ENCODE data around the gene KRT3. TPM values are rescaled to one million over a fixed set of nuclear protein-coding genes. Genes with fewer than 3 reads are reported as not detected.

KRT3 gene
- total and polyA plus RNA-seq, 10 of the 15 experiments (the other 5 are each of a cell fraction or from before 2014, with no cell fraction given) = not detected

GRCh38 chr12:52757449-52758176, 38.3 kb downstream of the KRT3 start:
- RAD21 ChIA-PET (ENCODE audit: unreplicated experiment) = no interaction called here
- H3K27ac ChIP-seq (ENCODE audit: control insufficient read depth, insufficient read depth) = no peak overlapping the region
- CTCF ChIA-PET = interaction anchor here (0.6 kb wide), 1 partner anchor 176 kb away, joined by 3 read pairs; no protein-coding TSS in a partner anchor
- no peaks in the 10 kb centered on the region for H3K79me2 ChIP-seq (ENCODE audit: control insufficient read depth, insufficient read depth, low read length)
- no peak overlapping the region for H3K9ac ChIP-seq (ENCODE audit: control insufficient read depth, insufficient read depth, low read length)
- WGBS (ENCODE audit: insufficient coverage, insufficient replicate concordance, low lambda C conversion rate, missing lambda C conversion rate) = 0% methylated on average over 1 of the region's 1 CpG
- H3K4me1 ChIP-seq (ENCODE audit: control insufficient read depth, insufficient read depth, low read length) = no peaks in the 10 kb centered on the region
- in situ Hi-C loops (cut with MboI) (no loop called here), intact Hi-C loops (cut with micrococcal nuclease; ENCODE audit: unreplicated experiment) (no loop called here)
- POLR2A ChIA-PET = no interaction called here
- no peak overlapping the region for H2AFZ ChIP-seq (ENCODE audit: control insufficient read depth, low read depth, low read length)
- ATAC-seq (no peak), FAIRE-seq (no peak), DNase-seq (ENCODE audit: low read depth, low spot score) (no peak)
- no peak for TF ChIP-seq CUX1 (IDR thresholded peaks at IDR 0.05; ENCODE audit: insufficient replicate concordance, low read depth, low read length)
- TF ChIP-seq IRF4 (IDR thresholded peaks at IDR 0.05; ENCODE audit: low read depth, low read length) = no peak
- TF ChIP-seq SREBF2 (IDR thresholded peaks at IDR 0.05; ENCODE audit: low read length) = no peak
- no peak for TF ChIP-seq TCF12 (IDR thresholded peaks at IDR 0.05; ENCODE audit: low read depth, low read length)
- TF ChIP-seq DPF2 (IDR thresholded peaks at IDR 0.05) = no peak
- TF ChIP-seq CHD2 (IDR thresholded peaks at IDR 0.05; ENCODE audit: borderline replicate concordance, low read depth, low read length) = no peak
- no peak overlapping the region for H3K4me2 ChIP-seq (ENCODE audit: control insufficient read depth, insufficient read depth)
- H3K4me3 ChIP-seq = no peak overlapping the region
- SMC1A ChIA-PET (ENCODE audit: uncharacterized antibody, unreplicated experiment) = no interaction called here
- no peaks in the 10 kb centered on the region for H4K20me1 ChIP-seq (ENCODE audit: control insufficient read depth, insufficient read depth)
- H3K27me3 ChIP-seq (replicated peaks in 1 of 2; ENCODE audit: control insufficient read depth in 2 of 2, insufficient read depth in 2 of 2, low read length in 1 of 2) = no peaks in the 10 kb centered on the region; a peak in 2 of 4 replicates
- H3K36me3 ChIP-seq (ENCODE audit: control insufficient read depth in 2 of 2, insufficient read depth in 2 of 2, low read length in 1 of 2) = no peaks in the 10 kb centered on the region
- BruUV-seq (replicated peaks) = no TSS peak
- H3K9me3 ChIP-seq (replicated peaks; ENCODE audit: control insufficient read depth, insufficient read depth, low read length) = no peaks in the 10 kb centered on the region; the same call in 2 of the 3 replicates

Data from GM12878 (cell line).